ENCODE results near the gene CCDC116.

DNA sequence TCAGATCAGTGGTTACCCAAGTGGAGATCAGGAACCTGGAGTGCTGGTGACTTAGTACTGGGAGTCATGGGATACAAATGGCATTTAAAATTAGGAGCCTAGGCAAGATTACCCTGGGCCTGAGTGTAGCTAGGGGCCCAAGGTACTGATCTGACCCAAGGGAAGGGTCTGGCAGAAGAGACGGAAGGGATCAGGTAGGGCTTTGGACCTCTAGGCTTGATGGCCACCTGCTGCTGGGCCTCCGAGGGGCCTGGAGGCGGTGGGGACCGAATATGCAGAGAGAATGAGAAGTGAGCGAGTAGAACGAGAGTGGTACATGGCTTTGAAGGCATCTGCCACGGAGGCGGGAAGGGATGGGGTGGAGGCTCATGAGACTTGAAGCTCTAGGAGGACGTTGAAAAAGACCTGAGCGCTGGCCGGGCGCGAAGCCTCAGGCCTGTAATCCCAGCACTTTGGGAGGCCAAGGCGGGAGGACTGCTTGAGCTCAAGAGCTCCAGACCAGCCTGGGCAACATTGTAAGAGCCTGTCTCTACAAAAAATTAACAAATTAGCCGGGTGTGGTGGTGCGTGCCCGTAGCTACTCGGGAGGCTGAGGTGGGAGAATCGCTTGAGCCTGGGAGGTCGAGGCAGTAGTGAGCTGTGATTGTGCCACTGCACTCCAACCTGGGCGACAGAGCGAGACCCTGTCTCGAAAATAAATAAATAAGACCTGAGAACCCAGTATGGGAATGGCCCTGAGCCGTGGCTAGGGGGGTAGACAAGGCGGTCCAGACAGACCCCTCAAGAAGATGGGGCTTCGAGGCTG, 32.7 kb downstream of the CCDC116 start:
- TF ChIP-seq, protein P1, sequence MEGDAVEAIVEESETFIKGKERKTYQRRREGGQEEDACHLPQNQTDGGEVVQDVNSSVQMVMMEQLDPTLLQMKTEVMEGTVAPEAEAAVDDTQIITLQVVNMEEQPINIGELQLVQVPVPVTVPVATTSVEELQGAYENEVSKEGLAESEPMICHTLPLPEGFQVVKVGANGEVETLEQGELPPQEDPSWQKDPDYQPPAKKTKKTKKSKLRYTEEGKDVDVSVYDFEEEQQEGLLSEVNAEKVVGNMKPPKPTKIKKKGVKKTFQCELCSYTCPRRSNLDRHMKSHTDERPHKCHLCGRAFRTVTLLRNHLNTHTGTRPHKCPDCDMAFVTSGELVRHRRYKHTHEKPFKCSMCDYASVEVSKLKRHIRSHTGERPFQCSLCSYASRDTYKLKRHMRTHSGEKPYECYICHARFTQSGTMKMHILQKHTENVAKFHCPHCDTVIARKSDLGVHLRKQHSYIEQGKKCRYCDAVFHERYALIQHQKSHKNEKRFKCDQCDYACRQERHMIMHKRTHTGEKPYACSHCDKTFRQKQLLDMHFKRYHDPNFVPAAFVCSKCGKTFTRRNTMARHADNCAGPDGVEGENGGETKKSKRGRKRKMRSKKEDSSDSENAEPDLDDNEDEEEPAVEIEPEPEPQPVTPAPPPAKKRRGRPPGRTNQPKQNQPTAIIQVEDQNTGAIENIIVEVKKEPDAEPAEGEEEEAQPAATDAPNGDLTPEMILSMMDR (conservative IDR thresholded peaks at IDR 0.05): no peak
- no peak for TF ChIP-seq EZH2 (IDR thresholded peaks at IDR 0.05; ENCODE audit: low read depth)
